ENCODE results near the gene SLC25A33. TPM values are rescaled to one million over a fixed set of nuclear protein-coding genes. Genes with fewer than 3 reads are reported as not detected.

SLC25A33 gene, protein sequence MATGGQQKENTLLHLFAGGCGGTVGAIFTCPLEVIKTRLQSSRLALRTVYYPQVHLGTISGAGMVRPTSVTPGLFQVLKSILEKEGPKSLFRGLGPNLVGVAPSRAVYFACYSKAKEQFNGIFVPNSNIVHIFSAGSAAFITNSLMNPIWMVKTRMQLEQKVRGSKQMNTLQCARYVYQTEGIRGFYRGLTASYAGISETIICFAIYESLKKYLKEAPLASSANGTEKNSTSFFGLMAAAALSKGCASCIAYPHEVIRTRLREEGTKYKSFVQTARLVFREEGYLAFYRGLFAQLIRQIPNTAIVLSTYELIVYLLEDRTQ
- polyA plus RNA-seq: 14.8 and 19.1 TPM in 2 replicates
- 14.9 and 15.3 TPM in 2 replicates for polyA minus RNA-seq

DNA sequence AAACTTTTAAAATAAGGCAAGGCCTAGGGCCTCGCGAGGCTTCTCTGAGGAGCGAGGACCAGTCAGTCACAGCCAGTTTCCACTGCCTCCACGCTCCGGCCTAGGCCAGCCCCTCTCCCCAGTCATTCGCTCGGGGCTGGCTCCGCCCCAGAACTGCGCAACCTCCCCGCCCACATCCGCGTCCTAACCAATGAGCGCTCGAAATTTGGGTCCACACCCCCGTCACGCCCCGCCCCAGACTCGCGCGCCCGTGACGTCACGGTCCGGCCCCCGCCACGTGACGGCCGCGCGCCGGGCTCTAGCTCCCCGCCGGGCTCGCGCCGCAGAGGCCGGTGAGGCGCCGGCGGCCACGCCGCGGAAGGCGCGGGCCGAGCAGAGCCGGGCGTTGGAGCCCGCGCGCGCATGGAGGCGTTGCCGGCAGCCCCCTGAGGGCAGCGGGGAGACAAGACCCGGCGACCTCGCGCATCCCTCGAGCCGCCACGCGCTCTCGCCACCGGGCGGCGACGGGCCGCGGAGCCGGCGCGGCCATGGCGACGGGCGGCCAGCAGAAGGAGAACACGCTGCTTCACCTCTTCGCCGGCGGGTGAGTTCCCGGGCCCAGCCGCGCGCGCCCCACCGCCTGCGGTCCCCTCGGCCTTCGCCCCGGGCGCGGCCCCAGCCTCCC lies at the start of gene SLC25A33:
SLC25A33 (plus strand) TSS at position 301 of the 664 bp plus-strand sequence; CDS start at position 528, 227 bp downstream.
- Histone ChIP-seq H3K9me3 (ENCODE audit: low read length) (no peaks in the 10 kb centered on the region), H3K9me2 (ENCODE audit: insufficient read depth, low read length) (no peaks in the 10 kb centered on the region), H3K4me3 (ENCODE audit: low read length) (peak within 1 kb of the TSS; percentile 97), H3K27me3 (ENCODE audit: insufficient read depth, low read depth, low read length) (no peaks in the 10 kb centered on the region), H3K9ac (ENCODE audit: low read length) (peak within 1 kb of the TSS; percentile 81), H3K27ac (ENCODE audit: low read length) (peak within 1 kb of the TSS; percentile 67), H2AFZ (ENCODE audit: low read depth, low read length) (peak within 1 kb of the TSS; percentile 65), H3K79me2 (replicated peaks; ENCODE audit: insufficient read depth, low read length) (peaks cover 29% of the 10 kb centered on the region), H3K36me3 (ENCODE audit: insufficient read depth, low read length) (no peaks in the 10 kb centered on the region), H3K4me2 (ENCODE audit: low read length) (peak within 1 kb of the TSS; percentile 82), H3F3A (ENCODE audit: insufficient read depth, low read length, poor library complexity, severe bottlenecking) (no peaks in the 10 kb centered on the region), H4K20me1 (ENCODE audit: insufficient read depth) (no peaks in the 10 kb centered on the region)
- TF ChIP-seq EZH2 (IDR thresholded peaks at IDR 0.05; ENCODE audit: borderline replicate concordance, insufficient read depth, low read length, poor library complexity, severe bottlenecking) (no peak), TAF1 (IDR thresholded peaks at IDR 0.05; ENCODE audit: low read depth) (peak; percentile 29), POLR2AphosphoS5 (IDR thresholded peaks at IDR 0.05) (peak; percentile 73), REST (IDR thresholded peaks at IDR 0.05; ENCODE audit: borderline replicate concordance) (no peak), SMC3 (conservative IDR thresholded peaks at IDR 0.05; ENCODE audit: poor library complexity) (peak; percentile 34), RAD21 (conservative IDR thresholded peaks at IDR 0.05) (no peak), MXI1 (conservative IDR thresholded peaks at IDR 0.05; ENCODE audit: poor library complexity, severe bottlenecking) (peak; percentile 92), EP300 (conservative IDR thresholded peaks at IDR 0.05; ENCODE audit: poor library complexity, severe bottlenecking) (peak; percentile 32), CTCF (IDR thresholded peaks at IDR 0.05; ENCODE audit: poor library complexity, severe bottlenecking) (peak; percentile 44)

- Histone ChIP-seq H2AFZ (ENCODE audit: low read depth, low read length) (no peak overlapping the region), H3K27ac (ENCODE audit: low read length) (no peak overlapping the region), H3K4me3 (ENCODE audit: low read length) (no peak overlapping the region), H3K9me3 (ENCODE audit: low read length) (no peaks in the 10 kb centered on the region), H3K9me2 (ENCODE audit: insufficient read depth, low read length) (no peaks in the 10 kb centered on the region), H3K4me2 (ENCODE audit: low read length) (no peak overlapping the region), H3K36me3 (ENCODE audit: insufficient read depth, low read length) (no peaks in the 10 kb centered on the region), H3K79me2 (replicated peaks; ENCODE audit: insufficient read depth, low read length) (no peaks in the 10 kb centered on the region), H3K27me3 (ENCODE audit: insufficient read depth, low read depth, low read length) (peaks cover 9% of the 10 kb centered on the region), H3F3A (ENCODE audit: insufficient read depth, low read length, poor library complexity, severe bottlenecking) (no peaks in the 10 kb centered on the region), H4K20me1 (ENCODE audit: insufficient read depth) (no peaks in the 10 kb centered on the region), H3K9ac (ENCODE audit: low read length) (no peak overlapping the region)
- TF ChIP-seq TAF1 (IDR thresholded peaks at IDR 0.05; ENCODE audit: low read depth) (no peak), SMC3 (conservative IDR thresholded peaks at IDR 0.05; ENCODE audit: poor library complexity) (peak; percentile 99), MXI1 (conservative IDR thresholded peaks at IDR 0.05; ENCODE audit: poor library complexity, severe bottlenecking) (no peak), CTCF (IDR thresholded peaks at IDR 0.05; ENCODE audit: poor library complexity, severe bottlenecking) (peak; percentile 92), POLR2AphosphoS5 (IDR thresholded peaks at IDR 0.05) (no peak), EP300 (conservative IDR thresholded peaks at IDR 0.05; ENCODE audit: poor library complexity, severe bottlenecking) (no peak), EZH2 (IDR thresholded peaks at IDR 0.05; ENCODE audit: borderline replicate concordance, insufficient read depth, low read length, poor library complexity, severe bottlenecking) (no peak), RAD21 (conservative IDR thresholded peaks at IDR 0.05) (peak; percentile 96)
Observed at GRCh38 chr1:9490605-9491339, 48.5 kb upstream of the SLC25A33 start.

Data from neural cell (in vitro differentiated cells).